SU-DHL-6 (cell line): Measurements from ENCODE around the gene INF2.
A peak's percentile ranks its signal among the peaks of the same experiment; 100 is the strongest.

ENCODE experiments used
- H2AFZ ChIP-seq: fragments of 200-600 bp; sonication (generic); 2 replicates; pipeline ENCODE4 v1.6.1; 2014; ENCODE audit warnings: low read depth, mild to moderate bottlenecking, moderate library complexity, mixed read lengths, antibody characterized with exemption, low read length; ENCODE audit not compliant: severe bottlenecking
- H3F3A ChIP-seq: fragments of 200-600 bp; shearing (Covaris generic); 2 replicates; pipeline ENCODE4 v1.6.0; 2016; ENCODE audit warnings: antibody characterized with exemption, mild to moderate bottlenecking; ENCODE audit not compliant: insufficient read depth
- H3K27ac ChIP-seq: fragments of 200-600 bp; sonication (generic); 2 replicates; pipeline ENCODE4 v1.5.1; 2016; ENCODE audit warnings: low read depth, mild to moderate bottlenecking, low read length, moderate library complexity, mixed read lengths
- H3K27me3 ChIP-seq: fragments of 200-600 bp; sonication (generic), shearing (Covaris generic); 2 replicates; pipeline ENCODE4 v1.6.0; 2014; ENCODE audit warnings: mild to moderate bottlenecking, low read length
- H3K36me3 ChIP-seq: fragments of 200-600 bp; sonication (generic); 2 replicates; pipeline ENCODE4 v1.6.1; 2014; ENCODE audit warnings: mild to moderate bottlenecking, low read length, mixed read lengths
- H3K4me2 ChIP-seq: fragments of 300-600, 200-600 bp; shearing (Covaris generic), sonication (generic); 2 replicates; pipeline ENCODE4 v1.6.0; 2014; ENCODE audit warnings: low read length, low read depth, mild to moderate bottlenecking; ENCODE audit not compliant: poor library complexity, severe bottlenecking
- H3K4me3 ChIP-seq: fragments of 200-600 bp; sonication (generic); 2 replicates; pipeline ENCODE4 v1.5.1; 2014; ENCODE audit warnings: antibody characterized with exemption, low read length, mild to moderate bottlenecking, mixed read lengths; ENCODE audit not compliant: insufficient read depth, poor library complexity, severe bottlenecking
- H3K79me2 ChIP-seq: fragments of 200-600 bp; sonication (generic); 2 replicates; pipeline ENCODE4 v1.6.1; 2014; ENCODE audit warnings: mild to moderate bottlenecking, low read length, moderate library complexity; ENCODE audit not compliant: insufficient read depth
- H3K9ac ChIP-seq: fragments of 200-600 bp; sonication (generic); 2 replicates; pipeline ENCODE4 v1.7.0; 2014; ENCODE audit warnings: mild to moderate bottlenecking, low read length
- H3K9me2 ChIP-seq: fragments of 200-600 bp; sonication (generic); replicated peaks from 2 replicates; pipeline ENCODE4 v1.6.1; 2014; ENCODE audit warnings: low read length; ENCODE audit not compliant: insufficient read depth
- H3K9me3 ChIP-seq: fragments of 200-600 bp; sonication (generic); 2 replicates; pipeline ENCODE4 v1.6.1; 2014; ENCODE audit warnings: low read length, mixed read lengths; ENCODE audit not compliant: insufficient read depth
- H4K20me1 ChIP-seq: fragments of 200-600 bp; sonication (generic); 2 replicates; pipeline ENCODE4 v1.6.1; 2014; ENCODE audit warnings: low read depth, mild to moderate bottlenecking, antibody characterized with exemption, low read length, moderate library complexity, mixed read lengths
- EZH2phosphoT487 ChIP-seq: fragments of 200-600 bp; sonication (generic), shearing (Covaris generic); conservative IDR thresholded peaks from 2 replicates; pipeline ENCODE4 v1.6.1; 2018; ENCODE audit warnings: mild to moderate bottlenecking, antibody characterized with exemption, low read length, moderate library complexity, mixed read lengths
- TF ChIP-seq, protein P1 (sequence below): fragments of 200-600 bp; sonication (generic); IDR thresholded peaks from one replicate; pipeline ENCODE4 v1.5.1; 2017; ENCODE audit warnings: antibody characterized with exemption, mild to moderate bottlenecking, low read length, moderate library complexity; ENCODE audit not compliant: insufficient read depth, poor library complexity, severe bottlenecking

The INF2 gene

DNA sequence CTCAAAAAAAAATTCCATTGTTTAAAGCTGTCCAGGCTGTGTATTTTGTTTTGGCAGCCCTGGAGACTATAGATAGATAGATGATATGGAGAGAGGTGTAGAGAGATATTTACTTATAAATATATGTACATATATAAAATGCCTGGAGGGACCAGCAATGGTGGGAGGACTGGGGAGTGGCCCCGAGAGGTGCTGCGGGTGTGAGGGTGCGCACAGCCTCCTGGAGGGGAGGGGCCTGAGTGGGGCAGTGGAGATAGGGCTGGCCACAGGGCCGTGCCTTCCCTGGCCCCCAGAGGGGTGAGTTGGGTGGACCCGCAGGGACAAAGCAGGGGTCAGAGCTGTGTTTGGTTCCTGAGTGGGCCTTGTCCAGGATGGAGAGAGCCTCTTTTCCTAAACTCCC, 41.1 kb downstream of the INF2 start:
- H3K4me3 ChIP-seq = no peak overlapping the region
- no peaks in the 10 kb centered on the region for H3F3A ChIP-seq
- H3K36me3 ChIP-seq = no peaks in the 10 kb centered on the region
- TF ChIP-seq, protein P1, sequence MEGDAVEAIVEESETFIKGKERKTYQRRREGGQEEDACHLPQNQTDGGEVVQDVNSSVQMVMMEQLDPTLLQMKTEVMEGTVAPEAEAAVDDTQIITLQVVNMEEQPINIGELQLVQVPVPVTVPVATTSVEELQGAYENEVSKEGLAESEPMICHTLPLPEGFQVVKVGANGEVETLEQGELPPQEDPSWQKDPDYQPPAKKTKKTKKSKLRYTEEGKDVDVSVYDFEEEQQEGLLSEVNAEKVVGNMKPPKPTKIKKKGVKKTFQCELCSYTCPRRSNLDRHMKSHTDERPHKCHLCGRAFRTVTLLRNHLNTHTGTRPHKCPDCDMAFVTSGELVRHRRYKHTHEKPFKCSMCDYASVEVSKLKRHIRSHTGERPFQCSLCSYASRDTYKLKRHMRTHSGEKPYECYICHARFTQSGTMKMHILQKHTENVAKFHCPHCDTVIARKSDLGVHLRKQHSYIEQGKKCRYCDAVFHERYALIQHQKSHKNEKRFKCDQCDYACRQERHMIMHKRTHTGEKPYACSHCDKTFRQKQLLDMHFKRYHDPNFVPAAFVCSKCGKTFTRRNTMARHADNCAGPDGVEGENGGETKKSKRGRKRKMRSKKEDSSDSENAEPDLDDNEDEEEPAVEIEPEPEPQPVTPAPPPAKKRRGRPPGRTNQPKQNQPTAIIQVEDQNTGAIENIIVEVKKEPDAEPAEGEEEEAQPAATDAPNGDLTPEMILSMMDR = no peak
- TF ChIP-seq EZH2phosphoT487 = no peak
- no peaks in the 10 kb centered on the region for H3K79me2 ChIP-seq
- H3K27me3 ChIP-seq = no peaks in the 10 kb centered on the region
- H3K9me2 ChIP-seq = no peaks in the 10 kb centered on the region
- H4K20me1 ChIP-seq = no peaks in the 10 kb centered on the region
- no peaks in the 10 kb centered on the region for H3K9me3 ChIP-seq
- H3K27ac ChIP-seq = no peak overlapping the region
- no peak overlapping the region for H3K4me2 ChIP-seq
- H3K9ac ChIP-seq = no peak overlapping the region
- H2AFZ ChIP-seq = no peak overlapping the region

DNA sequence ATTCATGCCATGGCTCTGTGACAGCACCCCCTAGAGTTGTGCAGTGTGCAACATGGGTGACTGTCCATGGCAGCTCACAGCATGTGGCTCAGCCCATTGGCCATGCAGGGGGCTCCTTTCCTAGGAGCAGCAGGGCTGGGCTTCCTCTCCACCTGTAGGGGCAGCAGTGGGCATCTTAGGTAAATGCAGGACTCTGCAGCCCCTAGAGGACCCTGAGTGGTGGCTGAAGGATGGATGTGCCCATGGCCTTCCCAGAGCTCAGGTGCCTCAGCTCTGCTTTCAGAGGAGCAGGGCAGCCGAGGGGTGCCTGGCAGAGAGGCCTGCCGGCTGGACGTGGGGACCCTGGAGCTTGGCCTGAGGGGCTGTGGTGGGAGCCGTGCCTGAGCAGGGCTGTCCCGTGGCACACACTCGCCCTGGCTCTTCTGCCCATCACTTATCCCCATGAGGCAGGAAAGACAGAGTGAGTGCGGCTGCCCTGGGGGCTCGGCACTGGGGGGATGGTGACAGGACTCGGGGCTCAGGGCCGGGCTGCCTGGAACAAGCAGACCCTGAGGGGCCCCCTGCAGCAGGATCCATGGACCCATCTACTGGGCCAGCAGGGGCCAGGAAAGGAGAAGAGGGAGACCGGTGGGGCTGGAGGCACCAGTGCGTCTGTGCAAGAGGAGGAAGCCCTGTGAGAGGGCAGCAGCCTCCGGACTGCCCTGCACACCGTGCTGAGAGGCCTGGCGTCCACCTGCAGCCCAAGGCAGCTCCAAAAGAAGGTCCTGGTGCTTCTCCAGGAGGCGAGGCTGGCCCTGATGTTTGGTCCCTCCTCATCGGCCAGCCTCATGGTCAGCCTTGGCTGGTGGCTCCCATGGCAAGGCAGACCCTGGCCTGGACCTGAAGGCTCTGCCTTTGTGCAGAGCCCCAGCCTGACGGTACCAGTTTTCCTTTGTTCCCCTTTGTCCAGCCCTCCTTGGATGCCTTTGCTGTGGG, 42.2 kb downstream of the INF2 start:
- TF ChIP-seq EZH2phosphoT487 = no peak
- TF ChIP-seq, protein P1 = peak; percentile 46
- no peak overlapping the region for H3K27ac ChIP-seq
- H3K9ac ChIP-seq = no peak overlapping the region
- no peaks in the 10 kb centered on the region for H3K9me3 ChIP-seq
- no peak overlapping the region for H3K4me2 ChIP-seq
- H2AFZ ChIP-seq = no peak overlapping the region
- no peaks in the 10 kb centered on the region for H3K9me2 ChIP-seq
- no peaks in the 10 kb centered on the region for H3K27me3 ChIP-seq
- no peaks in the 10 kb centered on the region for H4K20me1 ChIP-seq
- H3K4me3 ChIP-seq = no peak overlapping the region
- H3F3A ChIP-seq = no peaks in the 10 kb centered on the region
- H3K36me3 ChIP-seq = no peaks in the 10 kb centered on the region
- H3K79me2 ChIP-seq = no peaks in the 10 kb centered on the region

DNA sequence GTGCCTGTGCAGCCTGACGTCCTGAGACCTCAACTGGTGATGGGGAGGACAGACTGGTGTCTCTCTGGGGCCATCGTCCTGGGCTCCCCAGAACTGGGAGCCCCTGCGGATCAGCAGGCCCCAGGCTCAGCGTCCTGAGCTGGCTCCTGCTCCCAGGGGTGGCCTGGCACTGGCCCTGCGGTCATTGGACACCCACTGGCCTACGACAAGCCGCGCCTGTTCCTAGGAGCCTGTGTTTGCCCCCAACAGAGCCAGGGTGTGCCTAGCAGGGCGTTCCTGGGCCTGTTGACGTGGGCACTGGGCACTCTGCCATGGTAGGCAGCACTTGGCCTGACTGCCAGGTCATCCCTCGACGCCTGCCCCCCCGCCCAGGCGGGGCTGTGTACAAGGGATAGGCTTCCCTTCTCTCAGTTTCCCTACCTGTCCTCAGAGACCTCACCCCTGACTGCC, 43.0 kb downstream of the INF2 start:
- Histone ChIP-seq H3F3A (no peaks in the 10 kb centered on the region), H3K4me2 (no peak overlapping the region), H3K79me2 (no peaks in the 10 kb centered on the region), H3K9ac (no peak overlapping the region), H3K36me3 (no peaks in the 10 kb centered on the region), H3K4me3 (no peak overlapping the region), H2AFZ (no peak overlapping the region), H4K20me1 (no peaks in the 10 kb centered on the region), H3K9me3 (no peaks in the 10 kb centered on the region), H3K27me3 (no peaks in the 10 kb centered on the region), H3K9me2 (no peaks in the 10 kb centered on the region), H3K27ac (no peak overlapping the region)
- TF ChIP-seq, protein P1 = no peak
- TF ChIP-seq EZH2phosphoT487 = no peak
